GM19240 (cell line): Measurements from ENCODE around the gene KLF3.

Experiments used
- DNase-seq: peaks from one replicate; pipeline ENCODE4 v3.0.0; 2011; ENCODE audit warnings: low spot score; ENCODE audit not compliant: insufficient read length

Gene KLF3

DNA sequence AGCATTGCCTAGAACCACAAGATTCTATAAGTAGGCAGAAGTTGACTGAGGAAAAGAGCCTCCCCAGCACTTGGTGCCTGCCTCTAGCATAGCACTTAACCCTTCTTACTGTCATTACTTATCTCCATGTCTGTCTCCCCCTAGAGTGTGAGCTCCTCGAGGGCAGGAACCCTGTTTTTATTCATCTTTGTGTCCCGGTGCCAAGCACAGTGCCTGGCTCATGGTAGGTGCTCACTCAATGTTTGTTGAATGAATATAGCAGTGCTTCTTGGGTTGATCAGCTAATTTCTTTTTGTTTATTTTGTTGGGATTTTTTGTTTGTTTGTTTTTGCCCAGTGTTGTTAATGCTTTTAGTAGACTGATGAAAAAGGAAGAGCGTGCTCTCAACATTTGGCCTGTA lies 30.3 kb downstream of the KLF3 start:
- no peak for DNase-seq

DNA sequence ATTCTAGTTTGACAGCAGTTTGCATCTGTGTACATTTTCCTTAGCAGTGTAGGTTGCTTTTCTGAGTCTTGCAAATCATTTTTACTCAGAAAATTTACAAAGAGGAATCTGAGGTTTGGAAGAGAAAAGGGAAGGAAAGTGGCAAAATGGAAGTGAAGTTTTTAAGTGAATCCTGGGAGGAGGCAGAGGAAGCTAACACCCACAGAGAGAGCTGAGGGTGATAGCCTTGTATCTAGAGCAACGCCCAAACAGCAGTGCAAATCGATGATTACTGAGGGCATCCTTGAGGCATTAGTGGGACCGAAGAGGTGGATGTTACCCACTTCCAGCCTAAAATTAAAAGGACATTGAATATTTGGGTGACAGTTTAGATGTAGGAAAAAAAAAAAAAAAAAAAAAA lies 31.8 kb downstream of the KLF3 start:
- DNase-seq: no peak

DNA sequence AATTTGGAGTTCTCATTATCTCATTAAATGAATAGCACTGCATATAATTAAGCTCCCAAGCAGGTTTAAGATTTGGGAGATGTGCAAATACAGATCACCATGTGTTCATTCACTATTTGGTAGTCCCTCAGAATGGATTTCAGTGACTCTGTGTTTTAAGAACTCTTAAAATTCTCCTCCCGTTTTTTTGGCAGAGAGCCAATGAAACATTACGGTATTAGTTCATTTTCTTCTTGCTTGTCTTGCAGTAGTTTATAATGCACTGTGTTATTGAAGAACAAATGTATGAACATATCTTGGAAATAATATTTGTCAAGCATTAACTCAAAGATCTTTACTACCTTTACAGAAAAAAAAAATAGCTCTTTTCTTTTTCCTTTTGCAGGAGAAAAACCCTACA lies 32.7 kb downstream of the KLF3 start:
- DNase-seq: no peak

DNA sequence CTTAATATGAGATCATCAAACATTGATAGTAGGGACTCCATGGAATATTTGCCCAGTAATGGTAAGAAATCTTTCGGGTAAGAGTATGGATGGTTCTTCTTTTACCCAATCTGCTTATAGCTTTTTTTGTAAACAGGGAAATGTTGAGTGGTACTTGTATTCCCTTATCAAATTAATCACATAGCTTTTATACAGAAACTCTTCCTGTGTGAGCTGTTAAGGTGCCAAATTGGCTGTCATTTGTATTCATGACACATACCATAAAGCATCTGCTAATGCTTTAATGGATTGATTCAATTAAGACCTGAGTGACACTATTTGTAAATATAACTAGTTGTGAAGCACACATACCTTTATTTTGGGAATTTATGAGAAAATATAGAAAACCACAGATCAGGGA lies 34.2 kb downstream of the KLF3 start:
- no peak for DNase-seq

DNA sequence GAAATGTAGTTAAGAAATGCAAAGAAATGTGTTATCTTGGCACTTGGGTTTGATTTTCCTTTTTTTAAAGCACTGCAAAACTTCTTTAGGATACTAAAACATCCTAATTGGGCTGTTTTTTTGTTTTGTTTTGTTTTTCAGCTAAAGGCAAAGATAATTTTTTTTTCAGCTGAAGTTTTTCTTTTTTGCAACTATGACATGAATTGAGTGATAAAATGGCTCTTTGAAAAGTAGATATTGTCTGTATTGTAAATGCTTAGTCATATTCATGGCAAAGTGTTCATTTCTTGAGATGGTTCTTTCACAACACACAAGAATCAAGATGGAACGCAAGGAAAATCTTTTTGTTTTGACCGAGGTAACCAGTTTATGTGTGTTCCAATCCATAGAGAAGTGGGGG lies 35.1 kb downstream of the KLF3 start:
- DNase-seq: no peak

DNA sequence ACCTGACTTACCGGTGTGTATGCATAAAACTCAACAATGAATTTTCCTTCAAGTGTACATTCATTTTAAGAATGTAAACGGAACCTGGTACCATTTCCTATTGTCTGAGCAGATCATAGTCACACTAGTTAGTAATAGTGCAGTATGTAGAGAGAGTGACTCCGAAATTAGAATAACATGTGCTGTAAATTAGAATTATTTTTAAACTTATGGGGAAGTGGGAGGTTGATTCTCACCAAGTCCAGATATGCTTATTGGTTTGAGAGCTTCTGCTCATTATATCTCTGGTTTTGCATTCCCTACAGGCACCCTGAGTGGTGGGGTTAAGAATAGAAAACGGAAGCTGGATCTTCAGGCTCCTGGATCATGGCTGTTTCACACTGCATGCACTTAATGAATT lies 39.6 kb downstream of the KLF3 start:
- DNase-seq: no peak

DNA sequence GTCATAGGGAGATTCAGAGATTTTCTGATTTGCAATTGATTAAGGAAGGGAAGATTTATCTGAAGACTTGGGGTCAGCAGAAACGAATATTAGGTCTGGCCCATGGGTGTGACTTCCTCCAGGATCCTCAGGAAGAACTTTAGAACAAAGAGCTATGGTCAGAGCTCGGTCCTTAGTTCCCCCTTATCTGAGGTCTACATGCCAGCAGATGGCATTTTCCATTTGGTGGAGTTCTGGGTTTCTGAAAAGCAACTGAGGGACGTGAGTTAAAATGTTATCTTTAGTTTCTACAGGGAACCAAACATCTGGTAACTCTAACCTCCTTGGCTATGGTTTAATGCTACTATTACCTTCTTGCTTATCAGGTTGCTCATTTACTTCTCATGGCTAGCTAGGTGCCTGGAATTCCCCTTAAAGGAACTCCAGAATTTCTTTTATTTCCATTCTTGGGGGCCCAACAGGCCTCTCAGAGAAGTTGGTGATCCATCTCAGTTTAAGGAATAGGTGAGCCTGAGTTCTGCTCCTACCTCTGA lies 40.7 kb downstream of the KLF3 start:
- DNase-seq: no peak

DNA sequence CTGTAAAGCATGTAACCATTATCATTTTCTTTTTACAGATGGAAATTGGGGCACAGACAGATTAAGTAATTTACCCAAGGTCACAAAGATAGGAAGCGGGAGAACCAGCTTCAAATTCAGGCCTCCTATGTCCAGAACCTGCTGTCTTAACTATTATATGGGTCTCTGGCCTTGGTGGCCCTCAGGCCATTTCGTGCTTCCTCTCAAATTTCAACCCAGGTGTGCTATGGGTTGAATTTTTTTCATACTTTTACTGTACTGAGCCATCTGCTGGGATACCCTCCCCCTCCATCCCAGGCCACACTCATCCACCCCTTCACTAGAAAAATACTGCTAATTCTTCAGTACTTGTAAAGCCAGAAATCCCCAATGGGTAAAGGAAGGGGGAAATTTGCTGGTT lies 42.3 kb downstream of the KLF3 start:
- DNase-seq: no peak

DNA sequence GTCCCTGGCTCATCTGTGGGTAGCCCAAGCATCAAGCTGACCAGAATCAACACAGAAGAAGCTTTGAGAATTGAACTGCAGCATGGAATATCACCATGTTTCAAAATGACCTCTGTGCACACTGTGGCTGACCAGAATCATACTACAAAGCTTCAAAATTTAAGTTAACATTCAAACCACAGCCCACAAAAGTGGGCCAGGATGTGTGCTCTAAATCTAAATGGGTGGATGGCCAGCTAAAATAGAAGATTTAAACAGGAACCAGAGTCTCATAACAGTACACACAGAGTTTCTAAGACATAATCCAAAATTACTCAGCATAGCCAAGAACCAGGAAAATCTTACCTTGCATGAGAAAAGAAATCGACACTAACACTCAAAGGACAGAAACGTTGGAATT lies 46.1 kb downstream of the KLF3 start:
- DNase-seq: peak; percentile 12

DNA sequence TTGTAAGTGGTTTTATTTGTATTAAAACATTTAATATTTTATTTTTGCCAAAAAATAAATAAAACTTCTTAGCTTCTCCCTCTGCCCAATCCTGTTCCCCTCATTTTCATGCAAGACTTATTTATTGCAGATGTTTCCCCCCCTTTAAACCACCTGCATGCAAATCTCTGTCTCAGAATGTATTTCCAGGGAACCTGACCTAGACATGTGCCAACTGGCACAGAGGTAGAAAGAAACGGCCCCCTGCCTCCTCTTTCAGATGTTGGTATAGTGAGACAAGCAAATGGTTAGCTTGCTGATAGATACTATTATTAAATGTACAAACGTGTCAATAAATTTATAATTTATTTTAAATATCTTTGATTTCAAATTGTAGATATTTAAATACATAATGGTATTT lies 47.1 kb downstream of the KLF3 start:
- no peak for DNase-seq

DNA sequence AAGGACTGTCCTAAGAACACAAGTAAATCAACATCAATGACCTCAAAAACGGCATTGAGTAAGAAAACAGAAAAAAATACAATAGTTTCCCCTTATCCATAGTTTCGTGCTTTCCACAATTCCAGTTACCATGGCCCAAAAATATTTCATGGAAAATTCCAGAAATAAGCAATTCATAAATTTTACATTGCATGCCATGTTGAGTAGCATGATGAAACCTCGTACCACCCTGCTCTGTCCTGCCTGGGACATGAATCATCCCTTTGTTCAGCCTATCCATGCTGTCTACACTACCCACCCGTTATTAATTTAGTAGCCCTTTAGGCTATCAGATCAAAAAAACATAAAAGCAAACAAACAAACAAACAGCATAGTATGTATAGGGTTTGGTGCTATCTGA lies 51.1 kb downstream of the KLF3 start:
- DNase-seq: no peak

DNA sequence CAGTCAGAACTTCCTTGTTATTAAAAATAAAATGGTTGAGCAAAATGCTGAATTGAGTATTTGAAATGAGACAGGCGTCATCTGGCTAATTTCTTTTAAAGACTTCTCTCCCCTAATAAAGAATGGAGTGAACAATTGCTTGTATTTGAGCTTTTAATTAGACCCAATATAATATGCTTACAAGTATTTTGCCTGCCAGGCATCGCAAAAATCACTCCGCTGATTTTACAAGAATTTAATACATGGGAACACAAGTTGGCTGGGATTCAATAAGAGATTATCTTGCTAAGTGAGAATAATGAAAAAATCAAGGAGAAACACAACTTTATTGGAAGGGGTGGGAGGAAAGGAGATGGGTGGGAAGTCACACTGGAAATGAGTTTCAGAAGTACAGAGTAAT lies 52.3 kb downstream of the KLF3 start:
- no peak for DNase-seq

DNA sequence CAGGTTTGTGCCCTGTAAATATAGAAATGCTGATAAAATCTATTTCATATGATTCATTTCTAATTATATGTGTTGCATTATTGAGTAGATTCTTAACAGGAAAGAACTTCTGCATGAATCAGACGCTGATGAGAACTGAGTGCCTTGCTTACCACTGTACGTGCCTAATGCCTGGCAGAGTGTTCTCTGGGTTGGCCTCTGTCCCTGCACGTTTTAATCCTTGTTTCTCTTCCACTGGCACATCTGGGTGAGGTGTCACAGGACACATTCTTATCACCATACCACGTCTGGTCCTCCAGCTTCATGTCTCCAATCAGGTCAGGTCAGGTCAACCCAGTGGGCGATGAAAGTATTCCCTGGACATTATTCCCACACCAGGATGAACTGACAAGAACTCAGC lies 53.6 kb downstream of the KLF3 start:
- DNase-seq: no peak

DNA sequence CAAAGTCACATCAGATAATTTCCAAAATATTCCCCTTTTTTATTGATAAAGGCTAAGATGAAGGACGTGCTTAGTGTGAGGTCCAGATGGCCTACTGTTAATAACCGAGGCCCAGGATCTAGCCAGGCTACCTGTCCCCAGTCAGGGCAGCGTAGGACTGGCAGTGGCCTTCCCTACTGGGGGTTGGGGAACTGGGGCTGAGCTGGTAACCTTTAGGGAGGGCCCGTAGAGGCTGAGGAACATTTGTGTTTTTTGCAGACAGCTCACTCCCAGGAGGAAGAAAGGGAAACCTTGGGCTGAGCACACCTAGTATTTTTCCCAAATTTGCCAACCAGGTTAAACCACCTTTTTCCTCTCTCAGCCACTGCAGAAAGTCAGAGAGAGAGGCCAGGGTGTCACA lies 59.1 kb downstream of the KLF3 start:
- DNase-seq: no peak

DNA sequence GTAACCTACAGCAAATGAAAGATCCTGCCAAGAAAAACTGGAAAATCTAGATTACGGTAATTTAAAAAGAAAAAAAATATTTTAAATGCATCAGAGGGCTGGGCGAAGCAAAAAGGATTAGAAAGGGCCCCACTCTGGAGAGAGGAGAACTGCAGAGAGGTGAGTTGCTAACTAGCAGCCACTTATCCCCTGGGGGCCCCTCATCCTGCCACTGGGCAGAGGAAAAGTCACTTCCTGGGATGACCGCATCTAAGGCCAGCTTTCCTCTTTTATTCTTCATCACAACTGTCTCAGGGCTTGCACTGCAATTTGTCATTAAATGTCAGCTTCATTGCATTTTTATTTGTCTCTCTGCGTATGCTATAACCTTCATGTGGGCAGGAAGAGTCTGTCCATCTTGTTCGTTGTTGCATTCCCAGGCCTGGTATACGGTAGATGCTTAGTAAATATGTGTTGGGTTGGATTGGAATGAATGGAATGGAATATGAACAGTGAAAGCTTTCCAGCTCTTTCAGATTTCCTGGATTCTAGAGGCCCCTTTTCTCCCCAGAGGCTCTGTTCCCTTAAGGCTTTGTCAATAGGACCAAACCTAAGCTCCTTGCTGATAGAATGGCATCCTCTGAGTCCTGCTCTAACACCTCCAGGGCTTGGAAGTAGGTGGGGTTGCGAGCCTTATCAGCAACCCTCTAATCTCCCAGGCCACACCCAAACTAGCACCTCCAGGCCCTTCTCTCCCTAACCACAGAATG lies 59.9 kb downstream of the KLF3 start:
- no peak for DNase-seq

DNA sequence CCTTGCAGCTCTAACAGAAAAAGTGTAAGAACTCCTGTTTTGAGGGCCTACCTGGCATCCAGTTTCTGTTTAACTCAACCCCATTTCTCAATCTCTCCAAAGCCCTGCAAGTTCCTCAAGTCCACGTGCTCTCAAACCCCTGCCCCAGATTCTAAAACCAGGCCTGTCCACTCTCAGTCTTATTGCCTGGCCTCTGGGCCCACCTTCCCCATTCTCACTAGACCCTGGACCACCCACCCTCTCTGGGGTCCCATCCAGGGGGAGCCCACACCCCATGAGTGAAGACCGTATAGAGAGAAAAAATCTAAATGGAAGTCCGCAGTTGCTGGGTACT lies 60.4 kb downstream of the KLF3 start:
- DNase-seq: no peak

DNA sequence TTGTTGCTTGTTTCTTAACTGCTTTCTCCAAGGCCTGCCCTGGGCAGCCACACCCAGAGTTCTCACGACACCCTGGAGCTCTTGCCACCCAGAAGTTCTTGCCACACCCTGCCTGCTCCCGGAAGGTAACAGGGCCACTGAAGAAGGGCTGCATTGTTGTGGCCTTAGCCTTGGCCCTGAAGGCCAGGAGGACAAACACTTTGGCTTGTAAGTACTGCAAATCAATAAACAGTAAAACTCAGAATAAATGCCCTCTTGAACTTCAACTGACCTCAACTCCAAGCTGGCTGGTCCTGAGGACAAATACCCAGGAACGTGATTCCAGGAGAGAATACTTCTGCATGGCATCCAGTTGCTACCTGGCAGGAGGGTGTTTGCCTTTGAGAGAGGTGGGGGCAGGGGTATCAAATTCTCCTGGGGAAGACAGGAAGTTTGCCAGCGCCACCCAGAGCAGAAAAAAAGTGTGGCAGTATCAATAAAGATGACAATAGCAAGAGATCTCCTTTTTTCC lies 64.7 kb downstream of the KLF3 start:
- no peak for DNase-seq

DNA sequence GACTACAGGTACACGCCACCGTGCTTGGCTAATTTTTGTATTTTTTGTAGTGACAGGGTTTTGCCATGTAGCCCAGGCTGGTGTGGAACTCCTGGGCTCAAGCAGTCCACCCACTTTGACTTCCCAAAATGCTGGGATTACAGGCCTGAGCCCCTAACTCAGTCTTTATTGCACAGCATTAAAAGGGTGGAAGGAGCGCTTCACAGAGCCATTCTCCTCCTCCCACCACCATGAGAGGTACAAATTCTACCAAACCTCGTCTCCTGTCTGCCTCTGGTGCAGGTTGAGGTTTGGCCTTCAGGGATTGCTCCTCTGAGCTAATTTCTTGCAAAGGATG lies 66.5 kb downstream of the KLF3 start:
- DNase-seq: no peak

DNA sequence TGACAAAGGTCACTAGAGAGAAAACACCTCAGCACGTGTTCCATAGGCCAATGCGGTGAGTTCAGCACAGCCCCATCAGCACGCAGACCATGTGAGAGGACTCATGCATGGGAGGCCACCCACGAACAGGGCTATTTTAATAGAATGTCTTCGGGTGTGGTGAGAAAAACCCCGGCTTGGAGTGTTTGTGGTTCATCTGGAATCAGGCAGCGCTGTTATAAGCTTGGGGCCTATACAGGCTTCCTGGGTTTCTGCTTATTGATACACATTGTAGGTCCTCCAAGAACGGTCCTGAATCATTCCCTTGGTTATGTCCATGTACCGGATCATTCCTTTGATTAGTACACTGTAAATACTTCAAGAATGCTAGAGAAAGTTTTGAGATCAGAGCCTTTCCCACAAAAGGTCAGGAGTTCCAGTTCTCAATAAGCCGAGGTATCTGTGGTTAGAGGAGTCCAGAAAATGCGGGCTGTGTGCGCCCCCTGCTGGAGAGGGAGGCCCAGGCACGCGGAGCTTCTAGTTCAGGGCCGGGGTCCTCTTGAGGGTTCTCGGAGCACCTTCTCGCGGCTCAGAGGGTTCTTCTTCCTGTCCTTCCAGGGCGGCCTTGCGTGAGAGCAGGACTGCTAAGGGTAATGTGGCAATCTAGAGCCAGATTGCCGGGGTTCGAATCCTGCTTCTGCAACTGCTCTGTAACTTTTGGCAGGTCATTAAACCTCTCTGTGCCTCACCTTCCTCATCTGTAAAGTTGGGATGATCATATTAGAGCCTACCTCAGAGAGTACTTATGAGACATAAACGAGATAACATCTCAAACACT lies 67.0 kb downstream of the KLF3 start:
- peak; percentile 32 for DNase-seq

DNA sequence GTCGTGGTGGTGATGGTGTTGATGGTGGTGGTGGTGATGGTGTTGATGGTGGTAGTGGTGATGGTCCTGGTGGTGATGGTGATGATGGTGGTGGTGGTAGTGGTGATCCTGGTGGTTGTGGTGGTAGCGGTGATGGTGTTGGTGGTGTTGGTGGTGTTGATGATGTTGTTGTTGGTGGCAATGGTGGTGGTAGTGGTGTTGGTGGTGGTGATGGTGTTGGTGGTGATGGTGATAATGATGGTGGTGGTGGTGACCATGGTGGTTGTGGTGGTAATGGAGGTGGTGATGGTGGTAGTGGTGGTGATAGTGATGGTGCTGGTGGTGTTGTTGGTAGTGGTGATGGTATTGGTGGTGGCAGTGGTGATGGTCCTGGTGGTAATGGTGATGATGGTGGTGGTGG lies 69.7 kb downstream of the KLF3 start:
- DNase-seq: no peak

DNA sequence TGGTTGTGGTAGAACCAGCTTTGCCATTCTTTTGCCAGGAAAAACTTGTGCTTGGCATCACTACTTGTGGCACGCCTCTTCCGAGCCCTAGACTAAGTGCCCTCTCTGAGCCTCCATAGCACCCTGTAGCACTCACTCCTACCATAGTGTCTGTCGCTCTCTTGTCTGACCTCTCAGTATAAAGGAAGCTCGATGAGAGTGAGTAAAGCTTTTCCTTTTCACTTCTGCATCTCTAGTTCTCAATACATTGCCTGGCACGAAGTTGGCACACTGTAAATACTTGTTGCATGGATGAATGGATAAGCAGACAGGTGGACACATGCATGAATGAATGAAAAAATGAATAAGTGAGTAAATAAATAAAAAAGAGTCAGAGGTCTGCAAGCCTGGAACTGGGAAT lies 70.4 kb downstream of the KLF3 start:
- DNase-seq: no peak

DNA sequence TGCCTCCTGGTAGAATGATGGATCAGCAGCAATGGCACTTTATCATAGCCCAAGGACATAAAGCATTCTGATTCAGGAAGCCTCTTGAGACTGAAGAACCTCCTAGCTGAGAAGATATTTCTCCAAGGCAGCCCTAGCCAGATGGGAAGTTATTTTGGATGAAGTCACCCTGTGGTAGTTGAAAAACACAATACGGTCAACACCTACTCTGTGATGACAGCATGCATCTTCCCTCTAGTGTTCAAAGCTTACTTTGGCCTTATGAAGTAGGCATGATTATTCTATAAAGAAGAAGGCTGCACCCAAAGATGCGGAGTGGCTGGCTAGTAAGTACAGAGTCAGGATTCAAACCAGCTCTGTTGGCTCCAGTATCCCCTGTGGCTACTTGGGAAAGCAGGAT lies 70.9 kb downstream of the KLF3 start:
- DNase-seq: no peak

DNA sequence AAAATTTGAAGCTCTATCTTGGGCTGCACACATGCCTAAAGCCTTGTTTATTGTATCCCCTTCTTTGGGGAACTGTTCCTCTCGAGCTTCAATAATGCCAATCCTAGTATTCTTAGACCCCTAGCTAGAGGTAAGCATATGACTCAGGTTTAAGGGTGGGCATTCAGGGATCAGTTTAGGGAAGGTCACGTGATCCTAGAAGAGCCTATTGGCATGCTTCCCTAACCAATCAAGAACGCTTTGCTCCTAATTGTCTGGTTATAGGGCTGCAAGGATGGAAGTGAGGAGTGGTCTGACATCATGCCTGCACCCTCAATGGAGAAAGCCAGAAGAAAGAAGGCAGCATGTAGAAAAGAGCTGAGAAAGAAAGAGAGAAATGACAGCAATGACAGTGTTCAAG lies 71.9 kb downstream of the KLF3 start:
- DNase-seq: no peak
